ENCODE results near the gene CHST9.
"Not testable (repeated sequence)": the region's sequence is repeated elsewhere in the genome, so short reads cannot be mapped to it uniquely, and the experiment has no call there.

The CHST9 gene

DNA sequence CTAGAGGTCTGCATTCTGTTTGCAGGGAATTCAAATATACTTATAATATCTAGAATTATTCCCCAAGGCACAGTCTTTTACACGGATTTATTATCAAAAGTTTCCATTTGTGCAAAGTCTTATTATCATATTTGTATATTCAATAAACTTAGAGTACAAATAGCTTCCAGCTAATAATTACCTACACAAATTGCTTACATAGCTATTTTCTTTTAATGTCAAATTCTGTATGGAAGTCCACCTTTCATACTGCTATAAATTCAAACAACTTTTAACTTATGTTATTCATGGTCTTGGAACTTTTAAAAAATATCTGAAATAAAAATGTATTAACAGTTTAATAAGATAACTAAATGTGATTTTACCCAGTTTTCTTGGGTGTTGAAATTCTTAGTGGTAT lies 13.1 kb downstream of the CHST9 start:
- H3K27ac ChIP-seq (ENCODE audit: low read depth, low read length), result no peak overlapping the region
- no peak overlapping the region for H3K9ac ChIP-seq (ENCODE audit: low read depth, low read length)
- H3K36me3 ChIP-seq (ENCODE audit: control insufficient read depth, insufficient read depth, low read length), result no peaks in the 10 kb centered on the region
- peaks cover 25% of the 10 kb centered on the region for H3K4me1 ChIP-seq (ENCODE audit: control insufficient read depth, insufficient read depth, low read length)
- no peaks in the 10 kb centered on the region for H3K27me3 ChIP-seq (ENCODE audit: control insufficient read depth, insufficient read depth, low read length)
- no peaks in the 10 kb centered on the region for H3K9me3 ChIP-seq (ENCODE audit: control insufficient read depth, insufficient read depth, low read length)
- no peak overlapping the region for H3K4me3 ChIP-seq (ENCODE audit: low read depth, low read length)

DNA sequence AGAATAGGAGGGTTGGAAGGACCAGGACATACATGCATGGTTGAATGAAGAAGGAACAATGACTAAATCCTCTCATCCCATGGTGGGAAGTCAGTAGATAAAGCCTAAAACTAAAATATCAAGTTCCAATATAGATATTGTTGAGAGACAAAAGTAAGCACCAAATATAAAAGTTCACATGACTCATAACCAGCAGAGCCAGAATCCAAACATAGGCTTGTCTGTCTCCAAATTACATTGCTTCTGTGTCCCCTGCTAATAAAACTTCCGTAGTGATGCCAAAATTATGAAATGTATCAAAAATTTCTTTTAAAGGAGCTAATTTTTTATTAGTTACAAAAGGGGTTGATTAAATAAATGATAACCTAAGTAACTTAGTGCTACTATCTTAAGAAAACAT lies 19.7 kb downstream of the CHST9 start:
- Histone ChIP-seq H3K4me1 (ENCODE audit: control insufficient read depth, insufficient read depth, low read length) (no peaks in the 10 kb centered on the region), H3K27me3 (ENCODE audit: control insufficient read depth, insufficient read depth, low read length) (no peaks in the 10 kb centered on the region)

DNA sequence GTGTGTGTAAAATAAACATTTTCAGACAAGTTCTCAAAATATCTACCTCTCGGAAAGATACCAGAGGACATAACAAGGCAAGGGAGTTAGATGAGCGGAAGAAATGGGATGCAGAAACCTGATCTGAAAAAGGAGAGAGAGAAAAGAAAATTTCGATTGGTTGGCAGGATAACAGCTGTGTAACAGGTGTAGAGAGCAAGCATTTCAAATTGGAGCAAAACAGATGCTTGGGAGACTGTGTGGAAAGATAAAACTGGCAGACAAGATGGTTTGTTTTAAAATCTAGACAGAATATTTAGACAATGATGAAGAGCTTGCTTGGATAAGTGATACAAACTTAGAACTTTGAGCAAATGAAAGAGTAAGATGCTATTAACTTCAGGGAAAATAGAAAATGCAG lies 20.2 kb downstream of the CHST9 start:
- H3K9ac ChIP-seq (ENCODE audit: low read depth, low read length), result no peak overlapping the region
- no peaks in the 10 kb centered on the region for H3K36me3 ChIP-seq (ENCODE audit: control insufficient read depth, insufficient read depth, low read length)
- H3K27me3 ChIP-seq (ENCODE audit: control insufficient read depth, insufficient read depth, low read length), result no peaks in the 10 kb centered on the region
- H3K4me1 ChIP-seq (ENCODE audit: control insufficient read depth, insufficient read depth, low read length), result no peaks in the 10 kb centered on the region
- no peak overlapping the region for H3K4me3 ChIP-seq (ENCODE audit: low read depth, low read length)
- no peaks in the 10 kb centered on the region for H3K9me3 ChIP-seq (ENCODE audit: control insufficient read depth, insufficient read depth, low read length)
- no peak overlapping the region for H3K27ac ChIP-seq (ENCODE audit: low read depth, low read length)

More for the DNA sequence above, 19.7 kb downstream of the CHST9 start:
- no peaks in the 10 kb centered on the region for H3K36me3 ChIP-seq (ENCODE audit: control insufficient read depth, insufficient read depth, low read length)
- no peaks in the 10 kb centered on the region for H3K9me3 ChIP-seq (ENCODE audit: control insufficient read depth, insufficient read depth, low read length)
- H3K9ac ChIP-seq (ENCODE audit: low read depth, low read length), result no peak overlapping the region
- H3K27ac ChIP-seq (ENCODE audit: low read depth, low read length), result no peak overlapping the region
- H3K4me3 ChIP-seq (ENCODE audit: low read depth, low read length), result no peak overlapping the region

DNA sequence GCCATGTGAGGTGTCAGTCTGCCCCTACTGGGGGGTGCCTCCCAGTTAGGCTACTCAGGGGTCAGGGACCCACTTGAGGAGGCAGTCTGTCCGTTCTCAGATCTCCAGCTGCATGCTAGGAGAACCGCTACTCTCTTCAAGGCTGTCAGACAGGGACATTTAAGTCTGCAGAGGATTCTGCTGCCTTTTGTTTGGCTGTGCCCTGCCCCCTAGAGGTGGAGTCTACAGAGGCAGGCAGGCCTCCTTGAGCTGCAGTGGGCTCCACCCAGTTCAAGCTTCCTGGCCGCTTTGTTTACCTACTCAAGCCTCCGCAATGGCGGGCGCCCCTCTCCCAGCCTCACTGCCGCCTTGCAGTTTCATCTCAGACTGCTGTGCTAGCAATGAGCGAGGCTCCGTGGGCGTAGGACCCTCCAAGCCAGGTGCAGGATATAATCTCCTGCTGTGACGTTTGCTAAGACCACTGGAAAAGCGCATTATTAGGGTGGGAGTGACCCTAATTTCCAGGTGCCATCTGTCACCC lies 21.9 kb downstream of the CHST9 start:
- H3K27ac ChIP-seq (ENCODE audit: low read depth, low read length); H3K4me1 ChIP-seq (ENCODE audit: control insufficient read depth, insufficient read depth, low read length); H3K9me3 ChIP-seq (ENCODE audit: control insufficient read depth, insufficient read depth, low read length); H3K4me3 ChIP-seq (ENCODE audit: low read depth, low read length); H3K27me3 ChIP-seq (ENCODE audit: control insufficient read depth, insufficient read depth, low read length); H3K9ac ChIP-seq (ENCODE audit: low read depth, low read length); H3K36me3 ChIP-seq (ENCODE audit: control insufficient read depth, insufficient read depth, low read length): not testable (repeated sequence)

DNA sequence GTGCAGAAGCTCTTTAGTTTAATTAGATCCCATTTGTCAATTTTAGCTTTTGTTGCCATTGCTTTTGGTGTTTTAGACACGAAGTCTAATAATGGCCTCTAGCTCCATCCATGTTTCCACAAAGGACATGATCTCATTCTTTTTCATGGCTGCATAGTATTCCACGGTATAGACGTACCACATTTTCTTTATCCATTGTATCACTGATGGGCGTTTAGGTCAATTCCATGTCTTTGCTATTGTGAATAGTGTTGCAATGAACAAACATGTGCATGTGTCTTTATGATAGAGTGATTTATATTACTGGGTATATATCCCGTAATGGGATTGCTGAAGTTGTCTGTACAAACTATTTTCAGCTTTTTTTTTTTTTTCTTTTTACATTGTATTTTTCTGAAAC lies 35.9 kb downstream of the CHST9 start:
- H3K9me3 ChIP-seq (ENCODE audit: control insufficient read depth, insufficient read depth, low read length); H3K4me3 ChIP-seq (ENCODE audit: low read depth, low read length); H3K27ac ChIP-seq (ENCODE audit: low read depth, low read length); H3K4me1 ChIP-seq (ENCODE audit: control insufficient read depth, insufficient read depth, low read length); H3K27me3 ChIP-seq (ENCODE audit: control insufficient read depth, insufficient read depth, low read length); H3K36me3 ChIP-seq (ENCODE audit: control insufficient read depth, insufficient read depth, low read length); H3K9ac ChIP-seq (ENCODE audit: low read depth, low read length): not testable (repeated sequence)

DNA sequence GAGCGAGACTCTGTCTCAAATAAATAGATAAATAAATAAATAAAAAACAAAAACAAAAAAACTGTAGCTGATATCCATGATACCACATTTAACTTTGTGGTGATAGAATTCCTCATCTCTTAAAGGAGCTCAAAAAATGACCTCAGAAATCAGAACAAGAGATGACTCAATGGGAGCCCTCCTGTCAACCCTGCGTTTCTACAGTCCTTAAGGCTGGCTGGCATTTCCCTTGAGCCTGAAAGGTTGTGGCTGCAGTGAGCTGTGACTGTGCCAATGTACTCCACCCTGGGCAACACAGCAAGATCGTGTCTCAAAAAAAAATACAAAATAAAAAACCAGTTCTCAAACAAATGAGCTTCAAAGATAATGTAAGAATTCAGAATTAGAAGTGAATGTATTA lies 40.4 kb downstream of the CHST9 start:
- Histone ChIP-seq H3K9ac (ENCODE audit: low read depth, low read length) (no peak overlapping the region), H3K36me3 (ENCODE audit: control insufficient read depth, insufficient read depth, low read length) (no peaks in the 10 kb centered on the region), H3K27ac (ENCODE audit: low read depth, low read length) (no peak overlapping the region), H3K27me3 (ENCODE audit: control insufficient read depth, insufficient read depth, low read length) (no peaks in the 10 kb centered on the region), H3K4me3 (ENCODE audit: low read depth, low read length) (no peak overlapping the region), H3K9me3 (ENCODE audit: control insufficient read depth, insufficient read depth, low read length) (peaks cover 3% of the 10 kb centered on the region), H3K4me1 (ENCODE audit: control insufficient read depth, insufficient read depth, low read length) (no peaks in the 10 kb centered on the region)

DNA sequence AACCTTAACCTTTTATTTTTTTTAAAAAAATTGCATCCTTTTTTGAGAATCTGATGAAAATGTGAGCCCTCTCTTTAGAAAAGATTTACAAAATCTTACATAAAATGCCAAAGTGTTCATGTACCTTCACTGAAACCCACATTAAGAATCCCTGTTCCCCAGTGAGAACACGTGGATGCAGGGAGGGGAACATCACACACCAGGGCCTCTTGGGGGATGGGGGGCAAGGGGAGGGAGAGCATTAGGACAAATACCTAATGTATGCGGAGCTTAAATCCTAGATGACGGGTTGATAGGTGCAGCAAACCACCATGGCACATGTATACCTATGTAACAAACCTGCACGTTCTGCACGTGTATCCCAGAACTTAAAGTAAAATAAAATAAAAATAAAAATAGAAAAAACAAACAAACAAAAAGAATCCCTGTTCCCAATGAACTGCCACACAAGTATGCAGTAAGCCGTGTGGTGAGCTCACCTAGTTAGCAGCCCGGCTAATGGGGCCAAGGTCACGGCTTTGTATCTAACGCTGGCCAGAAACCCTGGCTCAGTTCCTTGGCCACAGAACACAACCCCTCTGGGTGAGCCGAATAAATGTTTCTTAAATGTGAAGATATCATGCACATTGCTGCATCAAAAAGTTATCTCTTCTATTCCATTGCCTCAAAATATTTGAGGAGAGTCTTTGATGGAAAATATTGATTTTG lies 41.4 kb downstream of the CHST9 start:
- no peaks in the 10 kb centered on the region for H3K27me3 ChIP-seq (ENCODE audit: control insufficient read depth, insufficient read depth, low read length)
- peak overlapping the region; percentile 4 for H3K27ac ChIP-seq (ENCODE audit: low read depth, low read length)
- H3K9me3 ChIP-seq (ENCODE audit: control insufficient read depth, insufficient read depth, low read length), result no peaks in the 10 kb centered on the region
- H3K4me1 ChIP-seq (ENCODE audit: control insufficient read depth, insufficient read depth, low read length), result 0 out of 2 replicates have a peak, but pooled peaks cover under 1% of the 10 kb centered on the region
- H3K36me3 ChIP-seq (ENCODE audit: control insufficient read depth, insufficient read depth, low read length), result no peaks in the 10 kb centered on the region
- no peak overlapping the region for H3K4me3 ChIP-seq (ENCODE audit: low read depth, low read length)
- no peak overlapping the region for H3K9ac ChIP-seq (ENCODE audit: low read depth, low read length)

DNA sequence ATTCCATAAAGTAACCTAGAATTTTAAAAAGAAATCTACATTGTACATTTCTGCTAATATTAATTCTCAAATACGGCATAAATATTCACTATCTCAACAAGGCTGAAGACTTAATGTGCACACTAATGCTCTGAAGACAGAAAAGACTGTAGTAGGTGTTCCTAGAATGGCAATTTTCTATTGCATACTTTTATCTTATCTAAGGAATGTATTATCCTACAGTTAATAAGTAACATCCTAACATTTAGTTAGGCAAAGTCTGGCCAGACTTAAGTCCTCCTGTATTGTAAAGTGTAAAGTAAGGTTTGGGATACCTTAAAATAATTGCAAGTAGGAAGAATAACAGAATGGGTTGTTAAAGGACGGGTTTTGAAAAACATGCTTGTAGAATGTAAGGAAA lies 42.2 kb downstream of the CHST9 start:
- Histone ChIP-seq H3K27ac (ENCODE audit: low read depth, low read length) (peak overlapping the region; percentile 50), H3K4me1 (ENCODE audit: control insufficient read depth, insufficient read depth, low read length) (peaks cover 4% of the 10 kb centered on the region; the same call in 1 of the 2 replicates), H3K36me3 (ENCODE audit: control insufficient read depth, insufficient read depth, low read length) (no peaks in the 10 kb centered on the region), H3K4me3 (ENCODE audit: low read depth, low read length) (no peak overlapping the region), H3K9me3 (ENCODE audit: control insufficient read depth, insufficient read depth, low read length) (no peaks in the 10 kb centered on the region), H3K27me3 (ENCODE audit: control insufficient read depth, insufficient read depth, low read length) (no peaks in the 10 kb centered on the region), H3K9ac (ENCODE audit: low read depth, low read length) (no peak overlapping the region)

DNA sequence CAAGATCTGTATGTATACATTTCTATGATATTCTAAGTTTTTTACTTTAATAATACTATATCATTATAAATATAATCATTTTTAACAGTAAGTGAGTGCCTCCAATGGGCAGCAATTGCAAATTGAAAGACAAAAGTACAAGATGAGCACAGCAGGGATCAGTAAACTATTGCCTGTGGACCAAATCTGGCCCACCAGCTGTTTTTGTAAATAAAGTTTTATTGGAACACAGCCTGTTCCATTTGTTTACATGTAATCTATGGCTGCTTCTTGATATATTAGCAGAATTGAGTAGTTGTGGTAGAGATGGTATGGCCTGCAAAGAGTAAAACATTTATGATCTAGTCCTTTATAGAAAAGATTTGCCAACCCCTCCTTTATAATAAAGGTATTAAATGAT lies 43.2 kb downstream of the CHST9 start:
- Histone ChIP-seq H3K4me3 (ENCODE audit: low read depth, low read length) (no peak overlapping the region), H3K27me3 (ENCODE audit: control insufficient read depth, insufficient read depth, low read length) (no peaks in the 10 kb centered on the region), H3K9ac (ENCODE audit: low read depth, low read length) (no peak overlapping the region), H3K4me1 (ENCODE audit: control insufficient read depth, insufficient read depth, low read length) (peaks cover 4% of the 10 kb centered on the region; the same call in 1 of the 2 replicates), H3K36me3 (ENCODE audit: control insufficient read depth, insufficient read depth, low read length) (no peaks in the 10 kb centered on the region), H3K9me3 (ENCODE audit: control insufficient read depth, insufficient read depth, low read length) (no peaks in the 10 kb centered on the region), H3K27ac (ENCODE audit: low read depth, low read length) (no peak overlapping the region)

DNA sequence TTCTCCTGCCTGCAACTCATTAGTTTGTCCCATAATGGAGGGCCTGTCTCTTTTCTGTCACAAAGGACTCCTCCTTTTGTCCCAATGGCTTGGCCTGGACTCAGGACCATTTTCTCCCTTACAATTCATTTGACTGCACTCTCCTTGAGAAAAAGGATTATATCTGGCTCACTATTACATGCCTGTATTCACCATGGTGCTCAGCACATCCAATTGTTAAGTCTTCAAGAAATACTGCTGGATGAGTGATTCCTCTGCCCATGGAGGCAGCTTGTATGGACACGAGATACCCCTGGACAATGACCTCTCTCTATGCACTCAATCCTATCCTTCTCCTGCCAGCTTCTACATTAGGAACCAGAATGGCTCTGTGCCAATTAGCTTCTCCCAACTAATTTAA lies 47.0 kb downstream of the CHST9 start:
- Histone ChIP-seq H3K4me3 (ENCODE audit: low read depth, low read length) (no peak overlapping the region), H3K27ac (ENCODE audit: low read depth, low read length) (no peak overlapping the region), H3K9ac (ENCODE audit: low read depth, low read length) (no peak overlapping the region), H3K9me3 (ENCODE audit: control insufficient read depth, insufficient read depth, low read length) (no peaks in the 10 kb centered on the region), H3K27me3 (ENCODE audit: control insufficient read depth, insufficient read depth, low read length) (no peaks in the 10 kb centered on the region), H3K4me1 (ENCODE audit: control insufficient read depth, insufficient read depth, low read length) (peaks cover 12% of the 10 kb centered on the region; the same call in 1 of the 2 replicates), H3K36me3 (ENCODE audit: control insufficient read depth, insufficient read depth, low read length) (no peaks in the 10 kb centered on the region)

DNA sequence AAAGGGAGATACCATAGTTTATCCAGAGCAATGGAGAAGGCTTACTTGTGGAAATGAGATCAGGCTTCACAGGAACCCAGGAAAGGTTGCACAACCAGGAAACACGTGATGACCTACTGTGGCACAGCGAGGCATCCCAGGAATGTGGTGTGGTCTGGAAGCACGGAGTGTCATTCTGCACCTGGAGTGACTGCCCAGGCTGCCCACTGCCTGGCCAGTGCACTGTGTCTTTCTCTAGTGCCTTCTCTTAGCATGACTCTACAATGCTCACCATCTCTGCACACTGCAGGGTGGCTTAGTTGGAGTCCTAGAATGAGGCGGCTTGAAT lies 48.9 kb downstream of the CHST9 start:
- peaks cover 12% of the 10 kb centered on the region; the same call in 1 of the 2 replicates for H3K4me1 ChIP-seq (ENCODE audit: control insufficient read depth, insufficient read depth, low read length)
- no peaks in the 10 kb centered on the region for H3K27me3 ChIP-seq (ENCODE audit: control insufficient read depth, insufficient read depth, low read length)
- no peak overlapping the region for H3K4me3 ChIP-seq (ENCODE audit: low read depth, low read length)
- H3K27ac ChIP-seq (ENCODE audit: low read depth, low read length), result no peak overlapping the region
- no peaks in the 10 kb centered on the region for H3K36me3 ChIP-seq (ENCODE audit: control insufficient read depth, insufficient read depth, low read length)
- H3K9ac ChIP-seq (ENCODE audit: low read depth, low read length), result no peak overlapping the region
- H3K9me3 ChIP-seq (ENCODE audit: control insufficient read depth, insufficient read depth, low read length), result no peaks in the 10 kb centered on the region

All from HUES48 (cell line).